ENCODE measurements around the gene SIRT5. TPM values are rescaled to one million over a fixed set of nuclear protein-coding genes. Genes with fewer than 3 reads are reported as not detected.

Gene SIRT5
- polyA plus RNA-seq, 1 donor from 2014 or later: 15.9 TPM

DNA sequence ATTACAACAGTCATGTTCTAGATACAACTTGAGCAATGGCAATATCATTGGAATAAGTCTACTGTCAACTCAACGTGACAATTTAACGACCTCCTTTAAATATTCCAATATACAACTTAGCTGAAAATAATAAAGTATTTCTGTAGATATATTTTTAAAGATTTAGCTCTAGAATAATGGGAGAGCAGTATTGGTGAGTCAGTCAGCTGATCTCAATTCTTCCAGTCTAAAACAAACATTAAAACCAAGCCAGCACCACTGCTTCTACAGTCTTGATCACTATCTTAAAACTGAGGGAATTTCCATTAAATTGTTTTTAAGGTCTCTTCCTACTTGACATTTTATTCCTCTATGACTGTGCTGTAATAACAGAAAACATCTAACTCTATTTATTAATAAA, 78.9 kb downstream of the SIRT5 start:
- H2AFZ ChIP-seq (ENCODE audit: low read depth, low read length): no peak overlapping the region
- no peaks in the 10 kb centered on the region for H3K9me3 ChIP-seq (ENCODE audit: low read length)
- TF ChIP-seq POLR2AphosphoS5 (IDR thresholded peaks at IDR 0.05) (peak; percentile 22), RAD21 (conservative IDR thresholded peaks at IDR 0.05) (no peak), EZH2 (IDR thresholded peaks at IDR 0.05; ENCODE audit: borderline replicate concordance, insufficient read depth, low read length, poor library complexity, severe bottlenecking) (no peak), EP300 (conservative IDR thresholded peaks at IDR 0.05; ENCODE audit: poor library complexity, severe bottlenecking) (peak; percentile 64)
- TF ChIP-seq, protein P1, sequence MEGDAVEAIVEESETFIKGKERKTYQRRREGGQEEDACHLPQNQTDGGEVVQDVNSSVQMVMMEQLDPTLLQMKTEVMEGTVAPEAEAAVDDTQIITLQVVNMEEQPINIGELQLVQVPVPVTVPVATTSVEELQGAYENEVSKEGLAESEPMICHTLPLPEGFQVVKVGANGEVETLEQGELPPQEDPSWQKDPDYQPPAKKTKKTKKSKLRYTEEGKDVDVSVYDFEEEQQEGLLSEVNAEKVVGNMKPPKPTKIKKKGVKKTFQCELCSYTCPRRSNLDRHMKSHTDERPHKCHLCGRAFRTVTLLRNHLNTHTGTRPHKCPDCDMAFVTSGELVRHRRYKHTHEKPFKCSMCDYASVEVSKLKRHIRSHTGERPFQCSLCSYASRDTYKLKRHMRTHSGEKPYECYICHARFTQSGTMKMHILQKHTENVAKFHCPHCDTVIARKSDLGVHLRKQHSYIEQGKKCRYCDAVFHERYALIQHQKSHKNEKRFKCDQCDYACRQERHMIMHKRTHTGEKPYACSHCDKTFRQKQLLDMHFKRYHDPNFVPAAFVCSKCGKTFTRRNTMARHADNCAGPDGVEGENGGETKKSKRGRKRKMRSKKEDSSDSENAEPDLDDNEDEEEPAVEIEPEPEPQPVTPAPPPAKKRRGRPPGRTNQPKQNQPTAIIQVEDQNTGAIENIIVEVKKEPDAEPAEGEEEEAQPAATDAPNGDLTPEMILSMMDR (IDR thresholded peaks at IDR 0.05; ENCODE audit: poor library complexity, severe bottlenecking): no peak
- no peaks in the 10 kb centered on the region for H3K27me3 ChIP-seq (ENCODE audit: insufficient read depth, low read depth, low read length)
- peaks cover 5% of the 10 kb centered on the region for H3K79me2 ChIP-seq (replicated peaks; ENCODE audit: insufficient read depth, low read length)
- no peaks in the 10 kb centered on the region for H4K20me1 ChIP-seq (ENCODE audit: insufficient read depth)
- H3K4me2 ChIP-seq (ENCODE audit: low read length): no peak overlapping the region
- H3K36me3 ChIP-seq (ENCODE audit: insufficient read depth, low read length): no peaks in the 10 kb centered on the region
- no peak overlapping the region for H3K9ac ChIP-seq (ENCODE audit: low read length)
- no peak overlapping the region for H3K4me3 ChIP-seq (ENCODE audit: low read length)
- H3F3A ChIP-seq (ENCODE audit: insufficient read depth, low read length, poor library complexity, severe bottlenecking): no peaks in the 10 kb centered on the region
- H3K9me2 ChIP-seq (ENCODE audit: insufficient read depth, low read length): no peaks in the 10 kb centered on the region
- peak overlapping the region; percentile 27 for H3K27ac ChIP-seq (ENCODE audit: low read length)

- TF ChIP-seq MXI1 (conservative IDR thresholded peaks at IDR 0.05; ENCODE audit: poor library complexity, severe bottlenecking) (no peak), SMC3 (conservative IDR thresholded peaks at IDR 0.05; ENCODE audit: poor library complexity) (no peak), TAF1 (IDR thresholded peaks at IDR 0.05; ENCODE audit: low read depth) (no peak), EZH2 (IDR thresholded peaks at IDR 0.05; ENCODE audit: borderline replicate concordance, insufficient read depth, low read length, poor library complexity, severe bottlenecking) (no peak), EP300 (conservative IDR thresholded peaks at IDR 0.05; ENCODE audit: poor library complexity, severe bottlenecking) (no peak), POLR2AphosphoS5 (IDR thresholded peaks at IDR 0.05) (no peak), RAD21 (conservative IDR thresholded peaks at IDR 0.05) (no peak)
- Histone ChIP-seq H3K4me2 (ENCODE audit: low read length) (no peak overlapping the region), H3K9me3 (ENCODE audit: low read length) (no peaks in the 10 kb centered on the region), H3K9me2 (ENCODE audit: insufficient read depth, low read length) (no peaks in the 10 kb centered on the region), H3K9ac (ENCODE audit: low read length) (no peak overlapping the region), H2AFZ (ENCODE audit: low read depth, low read length) (no peak overlapping the region), H3K79me2 (replicated peaks; ENCODE audit: insufficient read depth, low read length) (peaks cover 14% of the 10 kb centered on the region), H3K27me3 (ENCODE audit: insufficient read depth, low read depth, low read length) (no peaks in the 10 kb centered on the region), H3K4me3 (ENCODE audit: low read length) (no peak overlapping the region), H4K20me1 (ENCODE audit: insufficient read depth) (no peaks in the 10 kb centered on the region), H3K36me3 (ENCODE audit: insufficient read depth, low read length) (no peaks in the 10 kb centered on the region), H3K27ac (ENCODE audit: low read length) (no peak overlapping the region), H3F3A (ENCODE audit: insufficient read depth, low read length, poor library complexity, severe bottlenecking) (no peaks in the 10 kb centered on the region)
Measured at GRCh38 chr6:13654496-13654895, 80.1 kb downstream of the SIRT5 start.

- H4K20me1 ChIP-seq (ENCODE audit: insufficient read depth): no peaks in the 10 kb centered on the region
Measured at GRCh38 chr6:13655700-13656099, 81.3 kb downstream of the SIRT5 start.

More at GRCh38 chr6:13655700-13656099, 81.3 kb downstream of the SIRT5 start:
- TF ChIP-seq RAD21 (conservative IDR thresholded peaks at IDR 0.05) (no peak), SMC3 (conservative IDR thresholded peaks at IDR 0.05; ENCODE audit: poor library complexity) (no peak), MXI1 (conservative IDR thresholded peaks at IDR 0.05; ENCODE audit: poor library complexity, severe bottlenecking) (no peak), POLR2AphosphoS5 (IDR thresholded peaks at IDR 0.05) (no peak)
- TF ChIP-seq, protein P2, sequence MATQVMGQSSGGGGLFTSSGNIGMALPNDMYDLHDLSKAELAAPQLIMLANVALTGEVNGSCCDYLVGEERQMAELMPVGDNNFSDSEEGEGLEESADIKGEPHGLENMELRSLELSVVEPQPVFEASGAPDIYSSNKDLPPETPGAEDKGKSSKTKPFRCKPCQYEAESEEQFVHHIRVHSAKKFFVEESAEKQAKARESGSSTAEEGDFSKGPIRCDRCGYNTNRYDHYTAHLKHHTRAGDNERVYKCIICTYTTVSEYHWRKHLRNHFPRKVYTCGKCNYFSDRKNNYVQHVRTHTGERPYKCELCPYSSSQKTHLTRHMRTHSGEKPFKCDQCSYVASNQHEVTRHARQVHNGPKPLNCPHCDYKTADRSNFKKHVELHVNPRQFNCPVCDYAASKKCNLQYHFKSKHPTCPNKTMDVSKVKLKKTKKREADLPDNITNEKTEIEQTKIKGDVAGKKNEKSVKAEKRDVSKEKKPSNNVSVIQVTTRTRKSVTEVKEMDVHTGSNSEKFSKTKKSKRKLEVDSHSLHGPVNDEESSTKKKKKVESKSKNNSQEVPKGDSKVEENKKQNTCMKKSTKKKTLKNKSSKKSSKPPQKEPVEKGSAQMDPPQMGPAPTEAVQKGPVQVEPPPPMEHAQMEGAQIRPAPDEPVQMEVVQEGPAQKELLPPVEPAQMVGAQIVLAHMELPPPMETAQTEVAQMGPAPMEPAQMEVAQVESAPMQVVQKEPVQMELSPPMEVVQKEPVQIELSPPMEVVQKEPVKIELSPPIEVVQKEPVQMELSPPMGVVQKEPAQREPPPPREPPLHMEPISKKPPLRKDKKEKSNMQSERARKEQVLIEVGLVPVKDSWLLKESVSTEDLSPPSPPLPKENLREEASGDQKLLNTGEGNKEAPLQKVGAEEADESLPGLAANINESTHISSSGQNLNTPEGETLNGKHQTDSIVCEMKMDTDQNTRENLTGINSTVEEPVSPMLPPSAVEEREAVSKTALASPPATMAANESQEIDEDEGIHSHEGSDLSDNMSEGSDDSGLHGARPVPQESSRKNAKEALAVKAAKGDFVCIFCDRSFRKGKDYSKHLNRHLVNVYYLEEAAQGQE (IDR thresholded peaks at IDR 0.05; ENCODE audit: borderline replicate concordance): no peak
- TF ChIP-seq, protein P1 (IDR thresholded peaks at IDR 0.05; ENCODE audit: poor library complexity, severe bottlenecking): no peak
- H3K36me3 ChIP-seq (ENCODE audit: insufficient read depth, low read length): no peaks in the 10 kb centered on the region
- H3K27ac ChIP-seq (ENCODE audit: low read length): no peak overlapping the region
- H3K9me3 ChIP-seq (ENCODE audit: low read length): no peaks in the 10 kb centered on the region
- H3K79me2 ChIP-seq (replicated peaks; ENCODE audit: insufficient read depth, low read length): peaks cover 26% of the 10 kb centered on the region
- H3K4me2 ChIP-seq (ENCODE audit: low read length): no peak overlapping the region
- H3F3A ChIP-seq (ENCODE audit: insufficient read depth, low read length, poor library complexity, severe bottlenecking): no peaks in the 10 kb centered on the region
- no peak overlapping the region for H3K4me3 ChIP-seq (ENCODE audit: low read length)
- no peaks in the 10 kb centered on the region for H3K27me3 ChIP-seq (ENCODE audit: insufficient read depth, low read depth, low read length)
- no peaks in the 10 kb centered on the region for H3K9me2 ChIP-seq (ENCODE audit: insufficient read depth, low read length)
- H2AFZ ChIP-seq (ENCODE audit: low read depth, low read length): no peak overlapping the region
- H3K9ac ChIP-seq (ENCODE audit: low read length): no peak overlapping the region

All from neural cell (in vitro differentiated cells).